DND-41 (cell line): ENCODE measurements around the gene TMEM131L.

Experiments
- ATAC-seq: fragments of 200-7000 bp; cut with Tn5 transposase; 3 replicates; pipeline ENCODE4 v1.9.1; 2021; ENCODE audit warnings: low read depth; ENCODE audit not compliant: insufficient read depth
- DNase-seq: peaks from one replicate; pipeline ENCODE4 v3.0.0-alpha.2; 2020
- H2AFZ ChIP-seq: 2 replicates; pipeline ENCODE4 v1.6.0; 2012; ENCODE audit warnings: low read depth, low read length
- H3K27ac ChIP-seq: 2 replicates; pipeline ENCODE4 v1.5.1; 2012; ENCODE audit warnings: low read length, inconsistent platforms
- H3K27me3 ChIP-seq: fragments of 200-600 bp; sonication (generic); 2 replicates; pipeline ENCODE4 v1.6.0; 2012; ENCODE audit warnings: low read length, mild to moderate bottlenecking, inconsistent platforms; ENCODE audit not compliant: insufficient read depth, poor library complexity
- H3K36me3 ChIP-seq: 2 replicates; pipeline ENCODE4 v1.5.1; 2012; ENCODE audit warnings: low read length, inconsistent platforms; ENCODE audit not compliant: insufficient read depth
- H3K4me1 ChIP-seq: 2 replicates; pipeline ENCODE4 v1.5.1; 2012; ENCODE audit warnings: mild to moderate bottlenecking, low read length; ENCODE audit not compliant: insufficient read depth
- H3K4me2 ChIP-seq: 2 replicates; pipeline ENCODE4 v1.6.0; 2012; ENCODE audit warnings: mild to moderate bottlenecking, moderate library complexity, low read length, inconsistent platforms; ENCODE audit not compliant: insufficient read depth
- H3K4me3 ChIP-seq, 2 experiments: fragments of 200-600 bp in 1 of 2; shearing (Covaris generic) in 1 of 2; 2 replicates each; pipeline ENCODE4 v1.5.1; 2012 to 2016; ENCODE audit warnings: inconsistent platforms in 2 of 2, low read length in 2 of 2, mild to moderate bottlenecking in 2 of 2, low read depth in 1 of 2, moderate library complexity in 1 of 2
- H3K79me2 ChIP-seq: 2 replicates; pipeline ENCODE4 v1.6.0; 2012; ENCODE audit warnings: low read length, inconsistent platforms; ENCODE audit not compliant: insufficient read depth
- H3K9ac ChIP-seq: 2 replicates; pipeline ENCODE4 v1.6.0; 2012; ENCODE audit warnings: low read depth, mild to moderate bottlenecking, inconsistent platforms, low read length, moderate library complexity
- H3K9me3 ChIP-seq: 2 replicates; pipeline ENCODE4 v1.5.1; 2012; ENCODE audit warnings: low read length, moderate library complexity, mild to moderate bottlenecking, inconsistent platforms; ENCODE audit not compliant: insufficient read depth, severe bottlenecking
- H4K20me1 ChIP-seq: 2 replicates; pipeline ENCODE4 v1.6.0; 2012; ENCODE audit warnings: low read length; ENCODE audit not compliant: insufficient read depth
- CTCF ChIP-seq: IDR thresholded peaks from 2 replicates; pipeline ENCODE4 v1.5.1; 2012; ENCODE audit warnings: borderline replicate concordance, low read length, moderate library complexity, mild to moderate bottlenecking; ENCODE audit not compliant: poor library complexity, severe bottlenecking; ENCODE audit errors: extremely low read depth
- EZH2 ChIP-seq: IDR thresholded peaks from 3 replicates; pipeline ENCODE4 v1.6.1; 2012; ENCODE audit warnings: borderline replicate concordance, low read depth, mild to moderate bottlenecking, moderate library complexity, low read length, inconsistent platforms; ENCODE audit not compliant: severe bottlenecking

Gene TMEM131L

DNA sequence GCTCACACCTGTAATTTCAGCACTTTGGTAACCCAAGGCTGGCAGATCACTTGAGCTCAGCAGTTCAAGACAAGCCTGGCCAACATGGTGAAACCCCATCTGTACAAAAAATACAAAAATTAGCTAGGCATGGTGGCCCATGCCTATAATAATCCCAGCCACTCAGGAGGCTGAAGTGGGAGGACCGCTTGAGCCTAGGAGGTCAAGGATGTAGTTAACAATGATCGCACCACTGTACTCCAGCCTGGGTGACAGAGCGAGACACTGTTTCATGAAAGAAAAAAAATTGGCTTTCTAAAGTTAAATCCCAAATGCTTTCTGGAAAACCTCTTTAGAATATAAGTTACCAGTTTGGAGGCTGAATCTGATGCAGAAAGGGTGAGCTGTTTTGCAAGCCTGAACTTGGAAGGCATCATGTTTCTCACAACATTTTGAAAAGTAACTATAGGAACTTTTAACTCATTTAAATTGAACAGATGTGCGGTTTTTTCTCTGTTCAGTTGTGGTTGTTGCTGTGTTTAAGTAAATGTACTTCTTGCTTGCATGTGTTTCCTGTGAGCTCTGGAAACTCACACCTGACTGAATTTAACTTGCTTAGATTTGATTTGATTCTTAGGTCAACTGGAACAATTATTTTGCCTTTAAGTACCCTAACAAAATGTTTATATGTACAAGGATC, 39.8 kb upstream of the TMEM131L start:
- Histone ChIP-seq H3K4me2 (peak overlapping the region; percentile 46), H3K27ac (peak overlapping the region; percentile 89)

DNA sequence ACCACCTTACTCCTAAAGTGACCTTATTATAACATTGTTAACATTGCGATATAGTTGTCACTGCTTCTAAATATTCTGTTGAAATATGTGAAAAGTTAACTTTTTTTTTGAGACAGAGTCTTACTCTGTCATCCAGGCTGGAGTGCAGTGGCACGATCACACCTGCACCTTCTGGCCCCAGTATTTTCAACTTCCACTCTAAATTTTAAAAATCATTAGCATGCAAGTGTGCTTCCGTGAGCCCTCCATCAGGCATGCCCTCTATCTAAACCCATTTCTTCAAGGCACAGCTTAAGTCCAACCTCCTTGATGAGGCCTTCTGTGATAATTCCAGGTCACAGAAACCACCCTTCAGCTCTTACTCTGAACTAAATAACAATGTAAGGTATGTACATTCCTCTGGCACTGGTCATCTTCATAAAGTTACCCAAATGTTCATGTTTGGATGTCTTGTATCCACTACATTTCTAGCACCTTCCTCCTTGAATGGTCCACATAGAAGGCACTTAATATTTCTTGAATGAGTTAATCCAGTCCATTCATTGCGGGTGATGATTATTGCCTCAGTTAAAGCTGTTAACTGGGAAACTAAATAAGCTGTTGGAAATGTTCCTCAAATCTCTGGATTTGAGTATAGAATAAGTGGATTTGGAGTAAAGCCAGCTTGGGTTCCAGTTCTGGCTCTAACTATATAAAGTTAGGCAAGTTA, 38.6 kb upstream of the TMEM131L start:
- Histone ChIP-seq H3K4me2 (0 out of 2 replicates have a peak overlapping the region, but pooled peaks have one; percentile 37), H3K4me3 (no peak overlapping the region), H3K9ac (peak overlapping the region; percentile 49; the same call in 1 of the 2 replicates), H4K20me1 (no peaks in the 10 kb centered on the region), H3K4me1 (peaks cover 82% of the 10 kb centered on the region), H3K27me3 (no peaks in the 10 kb centered on the region), H3K36me3 (peaks cover 6% of the 10 kb centered on the region; the same call in 1 of the 2 replicates), H3K27ac (peak overlapping the region; percentile 88), H2AFZ (no peak overlapping the region), H3K9me3 (no peaks in the 10 kb centered on the region), H3K79me2 (peaks cover 48% of the 10 kb centered on the region)
- DNase-seq, result no peak
- no peak for TF ChIP-seq CTCF
- no peak for TF ChIP-seq EZH2
- ATAC-seq, result no peak

More for the DNA sequence above, 39.8 kb upstream of the TMEM131L start:
- Histone ChIP-seq H3K9me3 (no peaks in the 10 kb centered on the region), H3K4me1 (peaks cover 79% of the 10 kb centered on the region), H3K79me2 (peaks cover 37% of the 10 kb centered on the region), H3K4me3 (peak overlapping the region in 1 of 2 experiments; percentile 19; a peak in 1 of 4 replicates), H3K36me3 (peaks cover 6% of the 10 kb centered on the region; the same call in 1 of the 2 replicates), H3K27me3 (no peaks in the 10 kb centered on the region), H2AFZ (no peak overlapping the region), H3K9ac (peak overlapping the region; percentile 49), H4K20me1 (no peaks in the 10 kb centered on the region)
- peak; percentile 86 for ATAC-seq
- TF ChIP-seq EZH2, result no peak
- TF ChIP-seq CTCF, result no peak
- peak; percentile 35 for DNase-seq

DNA sequence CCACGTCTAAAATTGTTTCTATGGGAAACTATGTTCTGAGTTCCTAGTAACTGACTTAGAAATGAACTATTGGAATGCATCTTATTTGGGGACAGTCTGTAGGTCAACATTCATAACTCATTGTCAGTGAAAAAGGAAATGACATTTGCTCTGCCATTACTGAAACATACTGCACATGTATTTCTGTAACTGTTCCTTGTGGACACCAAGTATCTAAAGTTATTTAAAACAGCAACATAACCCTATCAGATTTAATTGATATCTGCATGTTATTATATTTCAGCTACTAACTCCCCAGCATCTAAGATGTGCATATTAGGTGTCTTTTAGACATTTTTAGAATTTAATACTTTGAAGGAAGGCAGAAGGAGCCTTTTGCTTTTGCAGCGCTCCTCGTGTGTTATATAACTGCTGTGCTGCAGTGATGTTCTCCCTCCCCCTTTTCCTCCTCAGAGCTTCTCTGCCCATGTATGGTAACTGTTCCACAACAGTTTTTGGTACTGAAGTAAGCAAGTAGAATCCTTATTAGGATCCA, 37.2 kb upstream of the TMEM131L start:
- Histone ChIP-seq H2AFZ (peak overlapping the region; percentile 28; the same call in 1 of the 2 replicates), H3K4me1 (peaks cover 97% of the 10 kb centered on the region), H3K27me3 (no peaks in the 10 kb centered on the region), H3K9me3 (no peaks in the 10 kb centered on the region), H3K27ac (peak overlapping the region; percentile 88), H3K79me2 (peaks cover 53% of the 10 kb centered on the region), H3K9ac (peak overlapping the region; percentile 44), H3K4me2 (peak overlapping the region; percentile 46), H3K4me3 (no peak overlapping the region), H4K20me1 (no peaks in the 10 kb centered on the region), H3K36me3 (peaks cover 6% of the 10 kb centered on the region; the same call in 1 of the 2 replicates)
- TF ChIP-seq CTCF (no peak), EZH2 (no peak)
- DNase-seq, result peak; percentile 43
- peak; percentile 49 for ATAC-seq
